ENCODE results near the gene GABRB2. TPM values are rescaled to one million over a fixed set of nuclear protein-coding genes. Genes with fewer than 3 reads are reported as not detected.

GABRB2 gene
- total and polyA plus RNA-seq, 7 donors, result 0.04 to 0.36 (median 0.14) TPM

GRCh38 chr5:161442471-161442870 lies 104.1 kb downstream of the GABRB2 start:
- no peak for TF ChIP-seq CTCF (IDR thresholded peaks at IDR 0.05)
- no peak for ATAC-seq

GRCh38 chr5:161432798-161433197 lies 113.7 kb downstream of the GABRB2 start:
- no peaks in the 10 kb centered on the region for H3K9me3 ChIP-seq
- H3K4me1 ChIP-seq, result no peaks in the 10 kb centered on the region
- intact Hi-C loops (cut with DNase I), result no loop called here
- WGBS, 3 donors, result 52 to 56% (median 55%) methylated on average over 2 of the region's 2 CpGs
- no peak for TF ChIP-seq CTCF (IDR thresholded peaks at IDR 0.05)
- H3K4me3 ChIP-seq, result no peak overlapping the region
- H3K27ac ChIP-seq, result no peak overlapping the region
- no peaks in the 10 kb centered on the region for H3K27me3 ChIP-seq (ENCODE audit: insufficient read depth in 3 of 3, low read length in 2 of 3)
- ATAC-seq (no peak), DNase-seq (no peak)
- no peaks in the 10 kb centered on the region for H3K36me3 ChIP-seq (ENCODE audit: insufficient read depth in 1 of 2, low read depth in 1 of 2)

More at GRCh38 chr5:161442471-161442870, 104.1 kb downstream of the GABRB2 start:
- no peaks in the 10 kb centered on the region for H3K4me1 ChIP-seq
- no peak for DNase-seq
- no peaks in the 10 kb centered on the region for H3K27me3 ChIP-seq (ENCODE audit: insufficient read depth in 3 of 3, low read length in 2 of 3)
- H3K4me3 ChIP-seq, result no peak overlapping the region
- intact Hi-C loops (cut with DNase I), result no loop called here
- no peaks in the 10 kb centered on the region for H3K36me3 ChIP-seq (ENCODE audit: insufficient read depth in 1 of 2, low read depth in 1 of 2)
- H3K27ac ChIP-seq, result no peak overlapping the region
- no peaks in the 10 kb centered on the region for H3K9me3 ChIP-seq

- Histone ChIP-seq H3K27me3 (ENCODE audit: insufficient read depth in 3 of 3, low read length in 2 of 3) (no peaks in the 10 kb centered on the region), H3K4me1 (no peaks in the 10 kb centered on the region), H3K4me3 (no peak overlapping the region), H3K36me3 (ENCODE audit: insufficient read depth in 1 of 2, low read depth in 1 of 2) (no peaks in the 10 kb centered on the region), H3K27ac (no peak overlapping the region), H3K9me3 (no peaks in the 10 kb centered on the region)
- WGBS, 3 donors, result 68 to 79% (median 77%) methylated on average over 1 of the region's 1 CpG
- DNase-seq (no peak), ATAC-seq (no peak)
- intact Hi-C loops (cut with DNase I), result no loop called here
- no peak for TF ChIP-seq CTCF (IDR thresholded peaks at IDR 0.05)
Observed at GRCh38 chr5:161431963-161432362, 114.6 kb downstream of the GABRB2 start.

- ATAC-seq (no peak), DNase-seq (no peak)
- Histone ChIP-seq H3K4me1 (no peaks in the 10 kb centered on the region), H3K27me3 (ENCODE audit: insufficient read depth in 3 of 3, low read length in 2 of 3) (no peaks in the 10 kb centered on the region), H3K27ac (no peak overlapping the region), H3K4me3 (no peak overlapping the region), H3K36me3 (ENCODE audit: insufficient read depth in 1 of 2, low read depth in 1 of 2) (no peaks in the 10 kb centered on the region), H3K9me3 (no peaks in the 10 kb centered on the region)
- intact Hi-C loops (cut with DNase I), result no loop called here
- 67 to 71% (median 69%) methylated on average over 4 of the region's 4 CpGs for WGBS, 3 donors
- no peak for TF ChIP-seq CTCF (IDR thresholded peaks at IDR 0.05)
Observed at GRCh38 chr5:161421067-161421466, 125.5 kb downstream of the GABRB2 start.

GRCh38 chr5:161420521-161420920 lies 126.0 kb downstream of the GABRB2 start:
- Histone ChIP-seq H3K4me1 (no peaks in the 10 kb centered on the region), H3K9me3 (no peaks in the 10 kb centered on the region), H3K27ac (no peak overlapping the region), H3K4me3 (no peak overlapping the region), H3K27me3 (ENCODE audit: insufficient read depth in 3 of 3, low read length in 2 of 3) (no peaks in the 10 kb centered on the region), H3K36me3 (ENCODE audit: insufficient read depth in 1 of 2, low read depth in 1 of 2) (no peaks in the 10 kb centered on the region)
- ATAC-seq, result no peak
- TF ChIP-seq CTCF (IDR thresholded peaks at IDR 0.05), result no peak
- intact Hi-C loops (cut with DNase I), result no loop called here
- DNase-seq, result no peak
- WGBS, 3 donors, result 53 to 64% (median 60%) methylated on average over 3 of the region's 3 CpGs

Measured in psoas muscle (tissue), 8 donors.